HepG2 (cell line): ENCODE measurements around the gene BRAF. TPM values are rescaled to one million over a fixed set of nuclear protein-coding genes. Genes with fewer than 3 reads are reported as not detected.
"Not testable (repeated sequence)": the region's sequence is repeated elsewhere in the genome, so short reads cannot be mapped to it uniquely, and the experiment has no call there.

Experiments used
- ATAC-seq: fragments of 200-7000 bp; cut with Tn5 transposase; 3 replicates; pipeline ENCODE4 v1.9.1; 2020; ENCODE audit warnings: mild to moderate bottlenecking, moderate library complexity
- BruUV-seq: library from RNA; stranded (reverse); fragments of 400-500 nt; replicated peaks from 2 replicates; lab custom pipeline; 2021; lab: Mats Ljungman, UMichigan
- CTCF ChIA-PET: fragments of 300-600 bp; formaldehyde crosslinking; extraction: SDS; loops from one replicate; lab custom pipeline; 2021; ENCODE audit warnings: low total read pairs, inconsistent platforms, low intra/inter-chr PET ratio; lab: Yijun Ruan, JAX
- POLR2A ChIA-PET: fragments of 350-600 bp; sonication (Branson Sonifier 250); formaldehyde crosslinking; loops from one replicate; lab custom pipeline; 2020; ENCODE audit warnings: antibody characterized with exemption, inconsistent platforms; lab: Yijun Ruan, JAX
- DNase-seq: peaks from one replicate; pipeline ENCODE4 v3.0.0-alpha.2; 2015; ENCODE audit warnings: low spot score
- FAIRE-seq: peaks from 3 replicates; lab custom pipeline; 2011; peaks lifted over from hg19 to GRCh38; lab: Jason Lieb, UNC
- H2AFZ ChIP-seq: one replicate; pipeline ENCODE4 v1.6.1; 2011; ENCODE audit warnings: low read length, inconsistent platforms
- H3K27ac ChIP-seq: fragments of 300-600 bp; 3 replicates; pipeline ENCODE4 v1.8.0; 2011; ENCODE audit warnings: mixed run types, mild to moderate bottlenecking, mixed read lengths, low read length, inconsistent platforms; ENCODE audit not compliant: insufficient read depth; ENCODE audit errors: extremely low read length
- H3K27me3 ChIP-seq, 2 experiments: fragments of 200-600 bp in 1 of 2; 2 replicates in 1 of 2; 3 replicates in 1 of 2; pipeline versions ENCODE4 v1.6.0 to v1.8.0; 2011; ENCODE audit warnings: low read length in 2 of 2, mild to moderate bottlenecking in 2 of 2, moderate library complexity in 2 of 2, inconsistent platforms in 1 of 2; ENCODE audit not compliant: insufficient read depth in 2 of 2, control insufficient read depth in 1 of 2
- H3K36me3 ChIP-seq, 2 experiments: fragments of 200-600 bp in 1 of 2; replicated peaks in 1 of 2; 2 replicates in 1 of 2; 3 replicates in 1 of 2; pipeline versions ENCODE4 v1.5.1 to v1.8.0; 2011; ENCODE audit warnings: low read length in 2 of 2, inconsistent platforms in 1 of 2; ENCODE audit not compliant: insufficient read depth in 2 of 2, control insufficient read depth in 1 of 2
- H3K4me1 ChIP-seq: 2 replicates; pipeline ENCODE4 v1.5.1; 2012; ENCODE audit warnings: low read length, inconsistent platforms; ENCODE audit not compliant: insufficient read depth
- H3K4me2 ChIP-seq: 2 replicates; pipeline ENCODE4 v1.6.0; 2011; ENCODE audit warnings: low read depth, low read length, inconsistent platforms
- H3K4me3 ChIP-seq, 3 experiments: fragments of 200-600 bp in 1 of 3; sonication (generic), shearing (Covaris generic) in 1 of 3; replicated peaks in 1 of 3; 2 replicates each; pipeline ENCODE4 v1.5.1; 2011 to 2016; ENCODE audit warnings: low read length in 3 of 3, inconsistent platforms in 2 of 3, low read depth in 2 of 3, mild to moderate bottlenecking in 2 of 3, control low read depth in 1 of 3, mixed read lengths in 1 of 3; ENCODE audit not compliant: insufficient read depth in 1 of 3
- H3K79me2 ChIP-seq: one replicate; pipeline ENCODE4 v1.6.1; 2011; ENCODE audit warnings: low read length, inconsistent platforms; ENCODE audit not compliant: insufficient read depth
- H3K9ac ChIP-seq: 2 replicates; pipeline ENCODE4 v1.6.0; 2011; ENCODE audit warnings: mild to moderate bottlenecking, low read depth, low read length, inconsistent platforms; ENCODE audit not compliant: insufficient read depth
- H3K9me3 ChIP-seq: 2 replicates; pipeline ENCODE4 v1.5.1; 2012; ENCODE audit warnings: mild to moderate bottlenecking, low read length
- H4K20me1 ChIP-seq: 2 replicates; pipeline ENCODE4 v1.6.0; 2011; ENCODE audit warnings: inconsistent platforms, mild to moderate bottlenecking, low read length, moderate library complexity; ENCODE audit not compliant: insufficient read depth
- ISX ChIP-seq: sonication (generic); formaldehyde crosslinking; conservative IDR thresholded peaks from 2 replicates; pipeline ENCODE4 v1.5.0; 2020; ENCODE audit warnings: missing genetic modification reagents
- JDP2 ChIP-seq: sonication (generic); formaldehyde crosslinking; IDR thresholded peaks from 2 replicates; pipeline ENCODE4 v1.8.1; 2022; ENCODE audit warnings: missing genetic modification reagents, borderline replicate concordance
- MBD4 ChIP-seq: IDR thresholded peaks from 2 replicates; pipeline ENCODE4 v1.6.1; 2012; ENCODE audit warnings: low read length, inconsistent platforms, borderline replicate concordance
- PCBP1 ChIP-seq: fragments of 200-400 bp; formaldehyde crosslinking; IDR thresholded peaks from 2 replicates; pipeline ENCODE4 v1.6.1; 2017; ENCODE audit warnings: mild to moderate bottlenecking, low read depth, low read length, borderline replicate concordance
- POLR2A ChIP-seq, 2 experiments: IDR thresholded peaks; 2 replicates each; pipeline ENCODE4 v1.6.1; 2011; ENCODE audit warnings: low read depth in 2 of 2, low read length in 2 of 2, mild to moderate bottlenecking in 1 of 2, moderate library complexity in 1 of 2; ENCODE audit not compliant: insufficient read depth in 1 of 2
- ZNF451 ChIP-seq: sonication (generic); formaldehyde crosslinking; IDR thresholded peaks from 2 replicates; pipeline ENCODE4 v1.5.0; 2020; ENCODE audit warnings: mild to moderate bottlenecking, missing genetic modification reagents
- WGBS: methylation state at CpG from one replicate; pipeline ENCODE4 v1.1.6; 2017; ENCODE audit warnings: low lambda C conversion rate; 5-methylcytosine and 5-hydroxymethylcytosine counted together
- in situ Hi-C: cut with HindIII; loops from 2 replicates; pipeline ENCODE4 v1.10.0; 2017; ENCODE audit warnings: low pct_unique_long_range_greater_than_20kb; ENCODE audit not compliant: extremely low pct_ligation_motif_present
- intact Hi-C: fragments of 100-400 bp; cut with micrococcal nuclease; formaldehyde crosslinking; loops from one replicate; pipeline ENCODE4 v1.10.0; 2022; ENCODE audit not compliant: unreplicated experiment
- polyA plus RNA-seq, 8 experiments: library from polyadenylated mRNA; depleted of rRNA in 3 of 8; stranded (reverse) in 7 of 8; unstranded in 1 of 8; fragments of >200 nt; fragmentation: Illumina TruSeq in 4 of 8; extraction: Trizol in 4 of 8; gene quantifications; 2 replicates each; pipeline versions ENCODE4 v1.2.1 to v1.2.3, GENCODE V29; 2011 to 2016; ENCODE audit warnings: low read depth in 4 of 8, missing spikeins in 1 of 8, mixed read lengths in 1 of 8; ENCODE audit not compliant: insufficient read depth in 1 of 8
- total RNA-seq, 5 experiments: library from RNA; depleted of rRNA; stranded (reverse); fragments of >200 nt; fragmentation: Illumina TruSeq; extraction: Trizol; gene quantifications; 2 replicates each; pipeline ENCODE4 v1.2.3, GENCODE V29; 2016; ENCODE audit warnings: low read depth in 1 of 5
- TF ChIP-seq, protein P1 (sequence below): sonication (generic); formaldehyde crosslinking; IDR thresholded peaks from 2 replicates; pipeline ENCODE4 v1.4.0; 2020; ENCODE audit warnings: mild to moderate bottlenecking, missing genetic modification reagents

Gene BRAF
- total and polyA plus RNA-seq, 2 of the 13 experiments (the other 11 are each of a cell fraction or from before 2014, with no cell fraction given), result 12.5 to 13.4 TPM

DNA sequence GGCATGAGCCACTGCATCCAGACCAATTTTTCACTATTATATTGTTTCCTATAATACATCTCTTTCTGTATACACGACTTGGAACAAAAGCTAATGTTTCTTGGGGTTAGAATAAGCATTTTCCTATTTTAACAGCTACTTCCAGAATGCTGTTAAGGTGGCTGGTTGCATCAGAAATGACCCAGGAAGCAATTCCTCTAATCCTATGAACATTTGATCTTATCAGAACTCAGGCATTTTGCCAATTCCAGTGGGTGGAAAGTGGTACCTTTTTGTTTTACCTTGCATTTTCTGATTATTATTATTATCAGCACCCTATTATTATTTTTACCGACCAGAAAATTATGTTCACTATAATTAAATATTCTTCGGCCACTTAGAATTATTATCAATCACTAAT lies 154.9 kb downstream of the BRAF start:
- Histone ChIP-seq H3K4me2 (no peak overlapping the region), H3K9ac (no peak overlapping the region), H4K20me1 (no peaks in the 10 kb centered on the region), H3K4me1 (no peaks in the 10 kb centered on the region), H3K79me2 (no peaks in the 10 kb centered on the region), H3K36me3 (peaks cover 3 to 14% of the 10 kb centered on the region in 2 experiments; a peak in 3 of 5 replicates), H2AFZ (no peak overlapping the region), H3K4me3 (no peak overlapping the region), H3K9me3 (no peaks in the 10 kb centered on the region), H3K27ac (no peak overlapping the region), H3K27me3 (no peaks in the 10 kb centered on the region)
- ATAC-seq, result no peak
- DNase-seq, result no peak
- TF ChIP-seq ISX (CRISPR knock-in tag) (no peak), PCBP1 (no peak), POLR2A (IDR thresholded peaks at IDR 0.05; ENCODE audit: insufficient read depth in 1 of 2, low read depth in 2 of 2, low read length in 2 of 2) (no peak), ZNF451 (no peak), MBD4 (no peak), JDP2 (CRISPR knock-in tag) (no peak)
- no TSS peak for BruUV-seq
- intact Hi-C loops (no loop called here), in situ Hi-C loops (no loop called here)
- no peak for FAIRE-seq
- 94% methylated on average over 3 of the region's 3 CpGs for WGBS
- ChIA-PET POLR2A (no interaction called here), CTCF (no interaction called here)

DNA sequence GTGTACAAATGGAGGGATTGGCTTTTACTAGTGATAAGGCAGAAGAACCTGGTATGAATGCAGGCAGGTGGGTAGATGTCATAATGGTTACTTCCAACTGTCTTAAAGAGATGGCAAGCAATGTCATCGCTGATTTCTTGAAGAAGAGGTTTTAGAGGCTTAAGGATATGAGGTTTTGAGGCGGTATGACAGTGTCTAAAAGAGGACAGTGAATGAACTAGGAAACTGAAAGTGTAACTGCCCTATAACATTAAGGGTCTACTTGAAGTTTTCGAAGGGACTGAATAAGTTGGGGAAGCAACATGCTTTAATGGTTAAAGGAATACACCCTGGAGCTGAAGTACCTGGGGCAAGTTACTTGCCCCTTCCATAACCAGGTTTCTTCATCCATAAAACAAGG lies 157.3 kb downstream of the BRAF start:
- TF ChIP-seq, protein P1, sequence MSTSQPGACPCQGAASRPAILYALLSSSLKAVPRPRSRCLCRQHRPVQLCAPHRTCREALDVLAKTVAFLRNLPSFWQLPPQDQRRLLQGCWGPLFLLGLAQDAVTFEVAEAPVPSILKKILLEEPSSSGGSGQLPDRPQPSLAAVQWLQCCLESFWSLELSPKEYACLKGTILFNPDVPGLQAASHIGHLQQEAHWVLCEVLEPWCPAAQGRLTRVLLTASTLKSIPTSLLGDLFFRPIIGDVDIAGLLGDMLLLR (CRISPR knock-in tag), result no peak
- TF ChIP-seq, all 625 proteins: peak for 0
- 95% methylated on average over 3 of the region's 3 CpGs for WGBS
- no peak overlapping the region for H3K4me3 ChIP-seq
- peaks cover 3 to 14% of the 10 kb centered on the region in 2 experiments; a peak in 3 of 5 replicates for H3K36me3 ChIP-seq
- no peak overlapping the region for H3K27ac ChIP-seq
- no peaks in the 10 kb centered on the region for H3K27me3 ChIP-seq
- no peak for DNase-seq
- intact Hi-C loops (no loop called here), in situ Hi-C loops (no loop called here)
- ATAC-seq, result no peak
- H3K4me2 ChIP-seq, result no peak overlapping the region
- H4K20me1 ChIP-seq, result no peaks in the 10 kb centered on the region
- POLR2A ChIA-PET, result no interaction called here
- H3K9ac ChIP-seq, result no peak overlapping the region
- no TSS peak for BruUV-seq
- H3K79me2 ChIP-seq, result no peaks in the 10 kb centered on the region
- no peak overlapping the region for H2AFZ ChIP-seq
- CTCF ChIA-PET, result no interaction called here
- no peaks in the 10 kb centered on the region for H3K9me3 ChIP-seq
- no peaks in the 10 kb centered on the region for H3K4me1 ChIP-seq
- FAIRE-seq, result no peak

DNA sequence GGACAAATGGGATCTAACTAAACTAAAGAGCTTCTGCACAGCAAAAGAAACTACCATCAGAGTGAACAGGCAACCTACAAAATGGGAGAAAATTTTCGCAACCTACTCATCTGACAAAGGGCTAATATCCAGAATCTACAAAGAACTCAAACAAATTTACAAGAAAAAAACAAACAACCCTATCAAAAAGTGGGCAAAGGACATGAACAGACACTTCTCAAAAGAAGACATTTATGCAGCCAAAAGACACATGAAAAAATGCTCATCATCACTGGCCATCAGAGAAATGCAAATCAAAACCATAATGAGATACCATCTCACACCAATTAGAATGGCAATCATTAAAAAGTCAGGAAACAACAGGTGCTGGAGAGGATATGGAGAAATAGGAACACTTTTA lies 159.3 kb downstream of the BRAF start:
- FAIRE-seq, result not testable (repeated sequence)

More for the DNA sequence above, 159.3 kb downstream of the BRAF start:
- in situ Hi-C loops, H3K36me3 ChIP-seq, CTCF ChIA-PET, POLR2A ChIA-PET, H3K79me2 ChIP-seq, H3K4me2 ChIP-seq, H4K20me1 ChIP-seq, H3K9me3 ChIP-seq, DNase-seq, H3K27me3 ChIP-seq, H3K4me3 ChIP-seq, H3K9ac ChIP-seq, H3K27ac ChIP-seq, H2AFZ ChIP-seq, intact Hi-C loops, ATAC-seq, H3K4me1 ChIP-seq, BruUV-seq: not testable (repeated sequence)
- no CpG with 5 or more reads among the region's 1 CpG for WGBS
